Pancreas (tissue), 10 donors: ENCODE measurements around the gene PRAME. TPM values are rescaled to one million over a fixed set of nuclear protein-coding genes. Genes with fewer than 3 reads are reported as not detected.

ENCODE experiments used
- ATAC-seq, 4 donors: fragments of 200-7000 bp; cut with Tn5 transposase; one replicate each; pipeline versions ENCODE4 v1.8.0 to v1.9.1; 2020; ENCODE audit warnings: mild to moderate bottlenecking in 4 of 4, moderate library complexity in 4 of 4
- DNase-seq, 6 donors: peaks; one replicate each; pipeline ENCODE4 v3.0.0-alpha.2; 2020
- FAIRE-seq: peaks from 2 replicates; lab custom pipeline; 2012; peaks lifted over from hg19 to GRCh38; lab: Jason Lieb, UNC
- H3K27ac ChIP-seq, 4 donors: fragments of 200-600 bp; sonication (generic); 1 replicate in 3 of 4; 2 replicates in 1 of 4; pipeline versions ENCODE4 v1.5.0 to v1.8.0; 2020
- H3K27me3 ChIP-seq, 4 donors: fragments of 200-600 bp; one replicate each; pipeline ENCODE4 v1.8.0; 2021
- H3K36me3 ChIP-seq, 3 donors: fragments of 200-600 bp; sonication (generic) in 1 of 3; one replicate each; pipeline versions ENCODE4 v1.5.0 to v1.8.0; 2020 to 2021
- H3K4me1 ChIP-seq, 3 donors: fragments of 200-600 bp; one replicate each; pipeline ENCODE4 v1.8.0; 2021
- H3K4me3 ChIP-seq, 4 donors: fragments of 200-600 bp; sonication (generic) in 2 of 4; one replicate each; pipeline versions ENCODE4 v1.5.0 to v1.8.0; 2020 to 2021
- H3K9me3 ChIP-seq, 4 donors: fragments of 200-600 bp; one replicate each; pipeline ENCODE4 v1.8.0; 2021
- WGBS, 2 donors: extraction: QIAGEN DNeasy Blood & Tissue Kit; methylation state at CpG; one replicate each; pipeline ENCODE4 v1.1.7; 2013; 5-methylcytosine and 5-hydroxymethylcytosine counted together
- intact Hi-C, 3 donors: fragments of 100-400 bp; cut with DNase I; formaldehyde crosslinking; loops; one replicate each; pipeline versions ENCODE4 v1.11.1 to v1.14.2; 2022
- polyA plus RNA-seq, 2 donors: library from polyadenylated mRNA; stranded (reverse); fragments of 200-250 nt; gene quantifications; one replicate each; pipeline ENCODE4 v1.2.3, GENCODE V29; 2013
- total RNA-seq, 6 donors: library from RNA; stranded (reverse); fragmentation: NEBNext Ultra II Directional in 4 of 6; extraction: Animal tissue kit (Norgen Biotek cat#: 25700) in 4 of 6; gene quantifications; one replicate each; pipeline versions ENCODE4 v1.2.1 to v1.2.4, GENCODE V29; 2021 to 2023
- TF ChIP-seq, protein P1 (sequence below), 4 donors: fragments of 200-600 bp; sonication (generic) in 3 of 4; IDR thresholded peaks; one replicate each; pipeline versions ENCODE4 v1.5.0 to v1.8.0; 2021; ENCODE audit warnings: antibody characterized with exemption in 4 of 4
- donor health status: healthy with polysubstance abuse.
- donor health status: DM: no; HTN: no; CAD: no; lungs with moderate emphysema.
- donor health status: DM: no; HTN: no; CAD: no.
- donor health status: control.
- donor health status: control.
- donor health status: Bipolar disorder and iron deficiency.
- donor health status: DM: yes; HTN: yes; CAD: no.
- donor health status: DM: no; HTN: no; CAD: no.
- donor health status: DM: no; HTN: no; CAD: no.
- donor health status: DM: yes; HTN: yes; CAD: no.

The PRAME gene
- total and polyA plus RNA-seq, 8 donors: 1.6 TPM; not detected in 7

DNA sequence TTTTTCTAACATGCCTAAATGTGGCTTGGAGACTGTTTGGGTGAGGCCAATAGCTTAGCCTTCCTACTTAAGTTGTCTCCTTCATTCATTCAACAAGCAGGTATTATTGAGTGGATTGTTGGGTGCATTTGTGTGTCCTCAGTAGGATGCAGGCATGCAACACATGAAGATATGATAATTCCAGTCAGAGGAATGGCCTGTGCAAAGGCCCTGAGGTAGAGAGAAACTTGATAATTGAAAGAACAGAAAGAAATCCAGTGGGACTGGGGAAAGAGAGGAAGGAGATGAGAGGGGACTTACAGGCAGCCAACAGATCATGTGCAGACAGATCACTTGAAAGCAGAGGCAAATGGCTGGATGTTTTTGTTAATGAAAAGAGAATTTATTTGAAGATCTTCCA lies 15.3 kb upstream of the PRAME start:
- intact Hi-C loops: no loop called here
- no peak for FAIRE-seq
- no peak for ATAC-seq

DNA sequence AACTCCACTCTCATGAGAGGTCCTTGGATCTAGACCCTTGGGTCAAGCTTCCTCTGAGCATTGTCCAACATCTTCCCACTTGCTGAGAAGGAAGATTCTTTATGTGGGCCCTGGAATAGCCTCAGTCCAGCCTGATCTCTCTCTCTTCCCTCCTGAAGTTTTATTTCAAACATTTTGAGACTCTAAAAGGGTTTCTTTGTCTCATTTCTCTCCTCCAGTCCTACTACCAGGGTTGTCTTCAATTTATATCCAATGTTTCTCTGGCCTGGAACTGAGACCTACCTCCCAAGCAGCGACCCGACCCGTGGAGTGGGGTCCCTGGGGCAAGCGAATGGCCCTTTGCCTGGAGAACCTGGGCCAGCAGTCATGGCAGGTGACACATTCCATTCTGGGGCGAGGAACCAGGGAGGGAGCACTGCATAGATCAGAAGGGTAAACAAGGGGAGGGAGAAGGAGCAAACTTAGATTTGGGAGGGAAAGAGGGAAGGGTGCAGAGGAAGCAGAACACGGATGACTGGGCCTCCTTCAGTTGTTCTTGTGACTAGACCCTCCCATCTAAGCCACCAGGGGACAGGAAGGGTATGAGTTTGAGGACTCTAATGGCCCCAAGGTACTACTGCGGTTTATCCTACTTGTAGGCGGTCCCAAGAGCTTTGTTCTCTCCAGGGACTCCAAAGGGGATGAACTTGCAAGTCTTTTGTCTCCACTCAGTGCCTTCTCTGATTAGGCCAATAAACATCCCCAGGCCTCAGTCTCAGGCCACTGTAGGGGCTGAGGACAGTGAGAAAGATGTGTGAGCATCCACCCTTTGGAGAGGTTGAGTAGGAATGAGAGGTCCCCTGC lies 14.2 kb upstream of the PRAME start:
- WGBS, 2 donors: 62 to 66% methylated on average over 8 of the region's 8 CpGs
- DNase-seq (no peak), FAIRE-seq (no peak), ATAC-seq (no peak)
- no peak overlapping the region for H3K27ac ChIP-seq
- no peaks in the 10 kb centered on the region for H3K36me3 ChIP-seq
- H3K9me3 ChIP-seq: no peaks in the 10 kb centered on the region
- TF ChIP-seq, protein P1, sequence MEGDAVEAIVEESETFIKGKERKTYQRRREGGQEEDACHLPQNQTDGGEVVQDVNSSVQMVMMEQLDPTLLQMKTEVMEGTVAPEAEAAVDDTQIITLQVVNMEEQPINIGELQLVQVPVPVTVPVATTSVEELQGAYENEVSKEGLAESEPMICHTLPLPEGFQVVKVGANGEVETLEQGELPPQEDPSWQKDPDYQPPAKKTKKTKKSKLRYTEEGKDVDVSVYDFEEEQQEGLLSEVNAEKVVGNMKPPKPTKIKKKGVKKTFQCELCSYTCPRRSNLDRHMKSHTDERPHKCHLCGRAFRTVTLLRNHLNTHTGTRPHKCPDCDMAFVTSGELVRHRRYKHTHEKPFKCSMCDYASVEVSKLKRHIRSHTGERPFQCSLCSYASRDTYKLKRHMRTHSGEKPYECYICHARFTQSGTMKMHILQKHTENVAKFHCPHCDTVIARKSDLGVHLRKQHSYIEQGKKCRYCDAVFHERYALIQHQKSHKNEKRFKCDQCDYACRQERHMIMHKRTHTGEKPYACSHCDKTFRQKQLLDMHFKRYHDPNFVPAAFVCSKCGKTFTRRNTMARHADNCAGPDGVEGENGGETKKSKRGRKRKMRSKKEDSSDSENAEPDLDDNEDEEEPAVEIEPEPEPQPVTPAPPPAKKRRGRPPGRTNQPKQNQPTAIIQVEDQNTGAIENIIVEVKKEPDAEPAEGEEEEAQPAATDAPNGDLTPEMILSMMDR (IDR thresholded peaks at IDR 0.05): no peak
- no peaks in the 10 kb centered on the region for H3K4me1 ChIP-seq
- no peak overlapping the region for H3K4me3 ChIP-seq
- H3K27me3 ChIP-seq: no peaks in the 10 kb centered on the region
- intact Hi-C loops: no loop called here

More for the DNA sequence above, 15.3 kb upstream of the PRAME start:
- Histone ChIP-seq H3K4me3 (no peak overlapping the region), H3K27me3 (no peaks in the 10 kb centered on the region), H3K27ac (no peak overlapping the region), H3K9me3 (no peaks in the 10 kb centered on the region), H3K4me1 (no peaks in the 10 kb centered on the region), H3K36me3 (no peaks in the 10 kb centered on the region)
- no peak for DNase-seq
- TF ChIP-seq, protein P1 (IDR thresholded peaks at IDR 0.05): no peak

DNA sequence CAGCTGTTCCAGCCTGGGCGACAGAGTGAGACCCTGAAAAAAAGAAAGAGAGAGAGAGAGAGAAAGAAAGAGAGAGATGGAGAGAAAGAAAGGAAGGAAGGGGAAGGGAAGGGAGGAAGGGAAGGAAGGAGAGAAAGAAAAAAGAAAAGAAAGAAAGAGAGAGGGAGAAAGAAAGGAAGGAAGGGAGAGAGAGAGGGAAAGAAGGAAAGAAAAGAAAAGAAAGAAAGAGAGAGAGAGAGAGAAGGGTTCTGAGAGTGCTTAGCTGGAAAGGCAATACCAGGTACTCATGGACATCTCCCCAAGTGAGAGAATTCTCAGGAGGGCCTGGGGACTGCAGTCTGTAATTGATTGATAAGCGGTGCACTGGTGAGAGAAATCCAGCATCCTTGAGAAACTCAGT lies 12.8 kb upstream of the PRAME start:
- WGBS, 2 donors: 68 to 69% methylated on average over 2 of the region's 2 CpGs
- intact Hi-C loops: no loop called here
- Histone ChIP-seq H3K36me3 (no peaks in the 10 kb centered on the region), H3K27me3 (no peaks in the 10 kb centered on the region), H3K4me1 (no peaks in the 10 kb centered on the region), H3K9me3 (no peaks in the 10 kb centered on the region), H3K4me3 (no peak overlapping the region), H3K27ac (no peak overlapping the region)
- no peak for FAIRE-seq
- no peak for ATAC-seq
- TF ChIP-seq, protein P1 (IDR thresholded peaks at IDR 0.05): no peak
- no peak for DNase-seq

DNA sequence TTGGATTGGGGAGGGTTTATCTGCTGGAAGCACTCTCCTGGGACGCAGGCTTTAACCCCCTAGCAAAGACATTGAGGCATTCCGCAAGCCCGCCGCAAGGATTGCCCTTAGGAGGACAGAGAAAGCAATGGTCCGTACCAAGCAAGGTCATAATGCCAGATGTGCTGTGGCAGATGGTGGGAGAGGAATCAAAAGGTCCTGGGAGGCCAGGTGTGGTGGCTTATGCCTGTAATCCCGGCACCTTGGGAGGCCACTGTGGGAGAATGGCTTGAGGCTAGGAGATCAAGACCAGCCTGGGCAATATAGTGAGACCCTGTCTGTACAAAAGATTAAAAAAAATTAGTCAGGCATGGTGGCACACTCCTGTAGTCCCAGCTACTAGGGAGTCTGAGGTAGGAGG lies 12.4 kb upstream of the PRAME start:
- H3K4me3 ChIP-seq: no peak overlapping the region
- intact Hi-C loops: no loop called here
- DNase-seq (peak in 1 of 6 donors; percentile 6), FAIRE-seq (no peak), ATAC-seq (no peak)
- H3K27me3 ChIP-seq: no peaks in the 10 kb centered on the region
- WGBS, 2 donors: 77 to 82% methylated on average over 6 of the region's 6 CpGs
- no peaks in the 10 kb centered on the region for H3K4me1 ChIP-seq
- no peaks in the 10 kb centered on the region for H3K9me3 ChIP-seq
- no peak overlapping the region for H3K27ac ChIP-seq
- no peaks in the 10 kb centered on the region for H3K36me3 ChIP-seq
- TF ChIP-seq, protein P1 (IDR thresholded peaks at IDR 0.05): no peak

DNA sequence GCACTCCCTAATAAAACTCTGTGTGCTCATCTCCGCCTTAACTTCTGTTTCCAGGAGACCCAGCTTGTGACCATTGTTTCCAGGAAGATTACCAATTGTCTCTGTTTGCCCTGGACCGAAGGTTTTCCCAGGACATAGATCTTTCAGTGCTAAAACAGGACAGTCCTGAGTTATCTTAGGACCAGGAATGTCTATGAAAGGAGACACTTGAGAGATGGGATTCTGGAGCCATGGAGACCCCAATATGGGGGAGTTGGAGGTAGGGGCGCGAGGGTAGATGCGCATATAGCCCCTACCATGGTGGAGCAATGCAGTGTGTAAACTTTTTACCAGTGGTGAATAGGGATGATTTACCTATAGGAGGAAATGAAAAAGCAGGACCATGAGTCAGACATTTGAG lies 10.2 kb upstream of the PRAME start:
- intact Hi-C loops: no loop called here
- no peaks in the 10 kb centered on the region for H3K27me3 ChIP-seq
- no peaks in the 10 kb centered on the region for H3K9me3 ChIP-seq
- no peaks in the 10 kb centered on the region for H3K4me1 ChIP-seq
- no peak overlapping the region for H3K4me3 ChIP-seq
- 58% methylated on average over 5 of the region's 5 CpGs for WGBS, 2 donors
- ATAC-seq (no peak), DNase-seq (no peak), FAIRE-seq (no peak)
- TF ChIP-seq, protein P1 (IDR thresholded peaks at IDR 0.05): no peak
- no peak overlapping the region for H3K27ac ChIP-seq
- H3K36me3 ChIP-seq: no peaks in the 10 kb centered on the region
